Suppressor macrophage treated with lipopolysaccharide for 1 hour (primary cell): ENCODE results near the gene NR4A1.

ENCODE experiments used
- DNase-seq, 3 donors: peaks; one replicate each; pipeline ENCODE4 v3.0.0-alpha.2; 2020 to 2022

Gene NR4A1

GRCh38 chr12:52018433-52019112 is 32.7 kb upstream of the NR4A1 start:
- DNase-seq: no peak

- DNase-seq: peak in 1 of 3 donors; percentile 28
Observed at GRCh38 chr12:52019113-52019770, 32.0 kb upstream of the NR4A1 start.

- DNase-seq: peak; percentile 53 to 78 (median 61)
Observed at GRCh38 chr12:52020539-52021336, 30.5 kb upstream of the NR4A1 start.

- DNase-seq: no peak
Observed at GRCh38 chr12:52022841-52023181, 28.4 kb upstream of the NR4A1 start.

GRCh38 chr12:52023182-52023975 is 27.9 kb upstream of the NR4A1 start:
- DNase-seq: peak; percentile 85 to 95 (median 89)

GRCh38 chr12:52023976-52024688 is 27.1 kb upstream of the NR4A1 start:
- DNase-seq: no peak

GRCh38 chr12:52024845-52025230 is 26.4 kb upstream of the NR4A1 start:
- DNase-seq: peak; percentile 71 to 75 (median 72)

- DNase-seq: no peak
Observed at GRCh38 chr12:52026263-52026662, 25.0 kb upstream of the NR4A1 start.

- DNase-seq: no peak
Observed at GRCh38 chr12:52027085-52027843, 24.0 kb upstream of the NR4A1 start.

- DNase-seq: no peak
Observed at GRCh38 chr12:52029685-52030084, 21.6 kb upstream of the NR4A1 start.

- no peak for DNase-seq
Observed at GRCh38 chr12:52032446-52032803, 18.8 kb upstream of the NR4A1 start.

- DNase-seq: peak; percentile 96 to 97 (median 97)
Observed at GRCh38 chr12:52032804-52033445, 18.3 kb upstream of the NR4A1 start.

GRCh38 chr12:52033446-52034140 is 17.6 kb upstream of the NR4A1 start:
- DNase-seq: no peak

- DNase-seq: no peak
Observed at GRCh38 chr12:52035190-52035589, 16.1 kb upstream of the NR4A1 start.

GRCh38 chr12:52035926-52036325 is 15.3 kb upstream of the NR4A1 start:
- no peak for DNase-seq

GRCh38 chr12:52036587-52037171 is 14.6 kb upstream of the NR4A1 start:
- peak; percentile 79 to 92 (median 87) for DNase-seq

GRCh38 chr12:52037248-52037861 is 13.9 kb upstream of the NR4A1 start:
- peak in 1 of 3 donors; percentile 35 for DNase-seq

- DNase-seq: peak; percentile 50 to 65 (median 63)
Observed at GRCh38 chr12:52038447-52038846, 12.8 kb upstream of the NR4A1 start.

GRCh38 chr12:52041035-52041434 is 10.2 kb upstream of the NR4A1 start:
- no peak for DNase-seq

GRCh38 chr12:52041695-52042123 is 9.5 kb upstream of the NR4A1 start:
- no peak for DNase-seq
